HG03469 (cell line): ENCODE data around the gene EIF3J.

Source experiments
- ATAC-seq: cut with Tn5 transposase; IDR thresholded peaks from one replicate; pipeline ENCODE4 v1.9.1; 2021; ENCODE audit warnings: mild to moderate bottlenecking, moderate library complexity, moderate number of reproducible peaks; ENCODE audit not compliant: unreplicated experiment

The EIF3J gene

DNA sequence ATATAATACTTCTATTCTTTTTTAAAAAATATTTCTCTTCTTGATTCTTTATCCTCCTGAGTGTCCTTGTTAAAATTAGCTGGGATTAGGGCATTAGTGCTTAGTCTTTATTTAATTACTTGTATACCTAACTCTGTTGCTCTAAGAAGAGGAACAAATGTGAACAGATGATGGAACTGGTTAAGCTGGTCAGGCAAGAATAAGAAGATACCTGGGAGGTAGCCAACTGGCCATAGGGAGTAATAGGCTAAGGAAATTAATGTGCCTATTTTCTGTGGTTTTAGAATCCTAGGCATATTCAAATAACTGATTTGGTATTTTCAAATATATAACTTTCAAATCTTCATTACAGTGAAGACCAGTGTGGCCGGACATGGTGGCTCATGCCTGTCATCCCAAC is 54.4 kb downstream of the EIF3J start:
- no peak for ATAC-seq

DNA sequence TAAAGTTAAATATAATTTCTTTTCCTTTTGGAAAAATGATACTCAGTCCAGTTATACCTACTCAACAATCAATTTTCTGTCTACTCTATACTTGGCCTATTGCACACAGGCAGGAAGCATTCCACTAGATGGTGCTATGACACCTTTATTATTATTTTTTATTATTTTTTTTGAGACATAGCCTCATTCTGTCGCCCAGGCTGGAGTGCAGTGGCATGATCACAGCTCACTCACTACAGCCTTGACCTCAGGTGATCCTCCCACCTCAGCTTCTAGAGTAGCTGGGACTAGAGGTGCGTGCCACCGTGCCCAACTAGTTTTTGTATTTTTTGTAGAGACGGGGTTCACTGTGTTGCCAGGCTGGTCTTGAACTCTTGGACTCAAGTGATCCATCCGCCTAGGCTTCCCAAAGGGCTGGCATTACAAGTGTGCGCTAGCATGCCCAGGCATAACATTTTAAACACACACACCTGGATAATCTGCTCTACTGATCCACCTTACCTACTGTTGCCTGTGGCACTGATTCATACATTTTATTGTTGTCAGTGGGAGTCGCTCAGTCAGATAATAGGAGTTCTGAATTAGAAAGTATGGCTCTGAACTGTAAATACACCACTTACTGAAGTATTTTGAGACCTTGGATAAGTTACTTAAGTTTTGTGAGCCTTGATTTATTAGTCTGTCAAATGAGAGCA is 56.2 kb downstream of the EIF3J start:
- no peak for ATAC-seq

DNA sequence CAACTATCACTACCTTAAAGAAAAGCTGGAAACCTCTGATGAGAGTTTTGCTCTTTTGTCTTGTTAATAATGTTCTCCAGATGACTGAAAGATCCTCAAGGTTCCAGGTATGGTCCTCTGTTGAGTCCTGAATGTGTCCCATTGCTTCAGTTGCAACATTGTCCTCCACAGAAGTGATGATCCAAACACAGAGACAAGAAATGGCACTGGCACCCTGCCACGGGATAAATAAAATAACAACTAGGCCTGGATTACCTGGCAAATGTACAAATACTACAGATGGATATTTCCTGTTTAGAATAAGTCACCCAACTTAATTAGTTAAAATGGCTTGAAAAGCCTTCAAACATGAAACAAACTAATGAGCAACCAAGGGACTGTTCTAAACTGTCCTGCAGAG is 58.3 kb downstream of the EIF3J start:
- ATAC-seq = no peak

DNA sequence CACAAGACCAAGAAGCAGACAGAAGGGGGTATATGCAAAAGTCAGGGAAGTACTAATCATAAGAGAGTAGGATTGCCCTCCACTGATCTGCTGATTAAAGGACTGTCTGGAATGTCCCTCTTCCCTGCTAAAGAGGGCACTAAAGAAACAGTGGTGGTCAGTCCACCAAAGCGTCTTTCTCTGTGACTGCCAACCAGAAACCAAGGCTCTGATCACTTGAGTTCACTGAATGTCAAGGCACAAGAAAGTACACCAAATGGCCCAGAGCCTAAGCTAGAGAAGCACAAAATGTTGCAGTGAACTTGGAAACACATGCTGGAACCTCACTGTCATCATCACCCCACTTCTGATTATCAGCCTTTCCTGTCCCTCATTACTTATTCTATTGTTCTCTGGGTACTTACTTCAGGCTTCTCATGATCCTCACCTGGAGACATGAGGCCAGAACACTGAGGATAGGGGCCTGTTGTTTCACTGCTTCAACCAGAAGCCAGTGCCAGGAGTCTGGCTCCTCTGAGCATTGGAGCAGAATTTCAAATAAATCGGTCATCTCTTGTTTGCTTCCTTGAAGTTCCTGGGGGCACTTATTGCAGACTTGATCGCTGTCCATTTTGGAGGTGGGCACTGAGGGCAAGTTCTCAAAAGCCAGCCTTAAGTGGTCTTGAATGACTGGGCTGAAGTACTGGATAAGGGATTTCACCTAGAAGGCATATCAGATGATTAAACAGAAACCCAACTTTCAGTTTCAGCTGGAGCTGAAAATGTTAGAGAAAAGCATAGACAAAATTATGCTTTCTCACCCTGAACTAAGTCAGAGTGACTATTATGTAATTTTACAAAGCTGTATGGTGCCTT is 58.9 kb downstream of the EIF3J start:
- no peak for ATAC-seq

DNA sequence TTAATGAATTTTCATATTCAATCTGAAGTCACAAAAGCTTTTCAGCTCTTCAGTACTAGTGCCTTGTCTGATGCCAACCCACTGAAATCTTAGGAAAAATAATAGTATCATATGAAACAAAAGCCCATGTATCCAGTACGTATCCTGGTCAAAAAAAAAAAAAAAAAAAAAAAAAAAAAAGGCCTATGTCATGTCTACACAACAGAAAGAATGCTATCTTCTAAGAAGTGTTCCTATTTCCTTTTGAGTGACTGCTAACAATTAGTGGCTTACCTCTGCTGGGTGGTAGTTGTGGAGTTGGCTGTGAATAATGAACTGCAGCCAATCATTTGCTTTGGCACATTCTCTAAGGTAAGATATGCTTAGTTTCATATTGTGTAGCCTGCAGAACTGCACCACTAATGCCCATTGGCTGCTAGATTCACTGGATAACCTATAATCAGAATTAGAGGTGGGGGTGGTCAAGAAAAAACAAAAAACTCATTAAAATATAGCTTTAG is 59.6 kb downstream of the EIF3J start:
- no peak for ATAC-seq

DNA sequence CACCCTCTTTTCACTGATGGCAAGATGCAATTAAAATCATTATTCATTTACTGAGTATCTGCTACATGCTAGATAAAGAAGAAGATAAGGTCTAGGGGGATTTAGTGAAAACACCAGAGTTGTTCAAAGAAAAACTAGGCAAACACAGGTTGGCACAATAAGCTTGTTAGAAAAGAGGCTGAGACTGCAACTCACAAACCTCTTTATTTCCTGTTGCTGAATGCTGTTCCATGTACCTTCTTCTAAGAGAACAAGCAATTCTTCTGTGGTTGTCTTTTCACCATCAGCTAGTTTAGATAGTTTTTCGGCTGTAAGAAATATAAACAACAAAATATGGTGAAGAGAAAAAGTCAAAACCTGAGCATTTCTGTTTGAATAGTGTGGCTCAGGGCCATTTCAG is 61.1 kb downstream of the EIF3J start:
- no peak for ATAC-seq

DNA sequence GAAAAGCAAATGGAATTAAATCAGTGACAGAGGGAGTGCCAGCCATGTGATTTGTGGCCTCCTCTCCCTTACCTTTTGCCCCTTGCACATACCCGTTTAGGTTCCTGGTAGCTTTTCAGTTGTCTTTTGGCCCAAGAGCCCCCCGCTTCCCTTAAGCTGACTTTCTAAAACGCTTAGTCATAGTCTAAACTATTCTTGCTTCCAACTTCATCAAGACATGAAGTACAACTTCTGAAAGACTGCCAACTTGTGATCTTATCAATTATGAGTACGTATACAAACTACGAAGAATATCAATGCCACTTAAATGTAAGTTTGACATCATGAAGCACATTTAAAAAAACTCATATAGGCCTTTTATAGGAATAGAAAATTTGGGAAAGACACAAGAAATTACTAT is 61.9 kb downstream of the EIF3J start:
- no peak for ATAC-seq

DNA sequence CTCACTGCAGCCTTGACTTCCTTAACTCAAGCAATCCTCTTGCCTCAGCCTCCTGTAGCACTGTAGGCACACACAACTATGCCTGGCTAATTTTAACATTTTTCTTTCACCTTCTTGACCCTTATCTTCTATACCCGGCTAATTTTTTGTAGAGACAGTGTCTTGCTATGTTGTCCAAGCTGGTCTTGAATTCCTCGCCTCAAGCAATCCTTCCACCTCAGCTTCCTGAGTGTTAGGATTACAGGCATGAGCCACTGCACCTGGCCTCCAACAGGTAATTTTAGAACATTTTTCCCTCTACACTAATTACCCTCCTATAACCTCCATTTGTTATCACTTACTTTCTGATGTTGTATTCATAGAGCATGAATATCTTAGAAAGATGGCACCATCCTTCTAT is 66.2 kb downstream of the EIF3J start:
- ATAC-seq = no peak

DNA sequence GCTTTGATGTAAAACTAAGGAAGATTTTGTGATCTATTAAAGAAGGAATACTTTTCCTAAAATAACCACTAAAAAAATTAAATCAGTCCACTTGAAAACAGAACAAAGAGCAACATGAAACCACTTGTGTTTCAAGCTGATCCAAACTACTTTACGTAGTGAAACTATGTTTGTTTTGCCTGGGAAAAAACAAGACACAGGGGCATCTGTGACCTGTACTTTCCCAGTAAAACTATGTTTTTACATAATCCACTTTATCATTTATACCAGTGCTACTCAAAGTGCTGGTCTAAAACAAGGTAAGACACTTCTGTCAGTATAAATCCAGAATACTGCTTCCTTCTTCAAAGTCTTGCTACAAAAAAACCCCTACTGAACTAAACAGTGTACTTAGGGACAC is 69.8 kb downstream of the EIF3J start:
- no peak for ATAC-seq
